ENCODE results near the gene GFOD2.
A peak's percentile ranks its signal among the peaks of the same experiment; 100 is the strongest.

Gene GFOD2

DNA sequence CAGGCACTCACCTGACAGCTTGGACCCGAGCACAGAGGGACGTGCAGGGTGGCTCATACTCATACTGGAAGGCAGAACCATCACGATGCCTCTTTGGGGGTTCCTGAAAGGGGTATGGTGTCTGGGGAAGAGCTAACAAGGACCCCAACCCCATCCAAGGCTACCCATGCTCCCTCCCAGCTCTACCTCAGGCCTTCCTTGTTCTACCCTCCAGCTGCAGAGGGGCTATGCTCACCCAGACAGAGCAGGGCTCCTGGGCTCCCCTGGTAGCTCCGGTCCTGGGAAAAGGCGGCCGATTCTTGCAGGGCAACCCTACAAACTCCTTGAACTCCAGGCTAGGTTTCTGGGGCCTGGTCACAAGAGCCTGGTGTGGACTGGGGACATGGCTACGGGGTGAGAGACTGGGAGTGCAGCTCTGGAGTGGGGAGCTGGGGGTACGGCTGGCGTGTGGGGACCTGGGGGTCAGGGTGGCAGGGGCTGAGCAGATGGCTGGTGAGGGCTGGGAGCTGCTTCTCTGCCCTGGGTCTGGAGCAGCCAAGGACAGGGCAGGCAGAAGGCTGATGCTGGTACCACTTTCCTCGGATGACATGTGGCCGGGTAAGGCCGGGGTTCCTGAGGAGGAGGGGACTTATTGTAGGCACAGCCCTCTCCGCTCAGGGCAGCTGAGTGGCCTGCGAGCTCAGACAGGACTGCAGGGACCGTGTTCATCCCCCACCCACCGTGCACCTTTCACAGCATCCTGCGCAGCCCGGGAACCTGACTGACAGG lies 61.2 kb downstream of the GFOD2 start:
- no peak for DNase-seq (ENCODE audit: low spot score)

- no peak for DNase-seq (ENCODE audit: low spot score)
Measured at GRCh38 chr16:67657017-67657608, 62.0 kb downstream of the GFOD2 start.

DNA sequence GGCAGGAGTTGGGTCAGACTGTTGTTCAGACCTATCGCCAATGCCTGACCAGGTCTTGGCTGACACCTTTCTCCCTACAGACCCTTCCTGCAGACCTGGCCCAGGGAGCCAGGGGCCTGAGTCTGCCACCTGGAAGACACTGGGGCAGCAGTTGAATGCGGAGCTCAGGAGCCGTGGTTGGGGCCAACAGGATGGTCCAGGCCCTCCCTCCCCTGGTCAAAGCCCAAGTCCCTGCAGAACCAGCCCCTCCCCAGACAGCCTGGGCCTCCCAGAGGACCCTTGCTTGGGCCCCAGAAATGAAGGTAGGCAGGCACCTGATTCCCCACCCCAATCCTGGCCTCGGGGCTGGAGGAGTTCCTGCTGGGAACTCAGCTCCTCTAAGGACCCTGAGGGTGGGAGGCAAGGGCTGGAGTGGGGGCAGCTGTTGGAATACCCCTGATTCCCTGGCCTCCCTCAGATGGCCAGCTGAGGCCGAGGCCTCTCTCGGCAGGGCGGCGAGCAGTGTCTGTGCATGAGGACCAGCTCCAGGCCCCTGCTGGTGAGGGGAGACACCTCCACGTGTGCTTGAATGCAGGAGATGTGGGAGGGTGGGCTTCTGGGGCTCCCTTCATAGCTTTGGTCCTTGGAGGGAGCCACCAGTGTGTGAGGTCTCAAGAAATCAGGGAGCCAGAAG lies 62.6 kb downstream of the GFOD2 start:
- DNase-seq (ENCODE audit: low spot score), result no peak

- DNase-seq (ENCODE audit: low spot score), result no peak
Measured at GRCh38 chr16:67655363-67655762, 63.8 kb downstream of the GFOD2 start.

- no peak for DNase-seq (ENCODE audit: low spot score)
Measured at GRCh38 chr16:67654403-67654911, 64.7 kb downstream of the GFOD2 start.

GRCh38 chr16:67653789-67654402 lies 65.2 kb downstream of the GFOD2 start:
- no peak for DNase-seq (ENCODE audit: low spot score)

- DNase-seq (ENCODE audit: low spot score), result no peak
Measured at GRCh38 chr16:67653128-67653788, 65.9 kb downstream of the GFOD2 start.

GRCh38 chr16:67652578-67653127 lies 66.5 kb downstream of the GFOD2 start:
- DNase-seq (ENCODE audit: low spot score), result peak; percentile 98

DNA sequence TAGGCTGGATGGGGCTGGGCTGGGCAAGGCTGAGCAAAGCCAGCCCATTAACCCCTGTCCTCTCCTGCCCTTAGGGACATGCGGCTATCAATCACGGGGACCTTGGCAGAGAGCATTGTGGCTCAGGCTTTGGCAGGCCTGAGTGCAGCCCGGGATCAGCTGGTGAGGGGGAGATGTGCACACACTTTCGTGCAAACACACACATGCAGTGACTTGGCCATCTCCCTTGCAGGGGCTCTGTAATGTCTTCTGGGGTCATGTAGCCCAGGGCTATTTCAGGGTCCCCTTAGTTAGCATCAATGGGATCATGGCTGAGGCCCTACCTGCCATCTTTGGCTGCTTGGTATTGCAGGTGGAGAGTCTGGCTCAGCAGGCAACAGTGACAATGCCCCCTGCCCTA lies 67.3 kb downstream of the GFOD2 start:
- no peak for DNase-seq (ENCODE audit: low spot score)

- no peak for DNase-seq (ENCODE audit: low spot score)
Measured at GRCh38 chr16:67651039-67651438, 68.1 kb downstream of the GFOD2 start.

- no peak for DNase-seq (ENCODE audit: low spot score)
Measured at GRCh38 chr16:67650023-67650422, 69.1 kb downstream of the GFOD2 start.

GRCh38 chr16:67649494-67649931 lies 69.6 kb downstream of the GFOD2 start:
- DNase-seq (ENCODE audit: low spot score), result peak; percentile 92

DNA sequence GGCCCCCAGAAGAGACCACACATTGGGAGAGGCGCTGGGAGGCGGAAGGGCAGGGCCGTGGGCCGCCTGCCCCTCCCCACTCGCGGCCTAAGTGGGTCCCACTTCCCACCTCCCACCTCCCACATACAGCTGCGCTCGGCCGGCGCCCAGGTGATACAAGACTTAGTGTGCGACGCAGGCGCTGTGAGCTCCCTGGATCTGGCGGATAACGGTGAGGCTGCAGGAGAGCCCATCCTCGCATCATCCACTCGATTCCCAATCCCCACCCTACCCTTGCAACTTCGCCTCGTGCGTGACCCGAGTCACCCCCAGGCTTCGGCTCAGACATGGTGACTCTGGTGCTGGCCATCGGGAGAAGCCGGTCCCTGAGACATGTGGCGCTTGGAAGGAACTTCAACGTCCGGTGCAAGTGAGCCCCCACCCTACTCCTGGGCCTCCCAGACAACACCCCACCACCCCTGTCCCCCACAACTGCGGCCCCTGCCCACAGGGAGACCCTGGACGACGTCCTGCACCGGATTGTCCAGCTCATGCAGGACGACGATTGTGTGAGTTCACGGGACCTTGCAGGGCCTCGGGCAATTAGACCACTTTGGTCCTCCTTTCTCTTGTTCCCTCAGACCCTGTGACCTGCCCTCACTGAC lies 70.2 kb downstream of the GFOD2 start:
- DNase-seq (ENCODE audit: low spot score), result no peak

GRCh38 chr16:67648088-67648763 lies 70.9 kb downstream of the GFOD2 start:
- DNase-seq (ENCODE audit: low spot score), result peak; percentile 65

GRCh38 chr16:67647681-67648080 lies 71.4 kb downstream of the GFOD2 start:
- no peak for DNase-seq (ENCODE audit: low spot score)

DNA sequence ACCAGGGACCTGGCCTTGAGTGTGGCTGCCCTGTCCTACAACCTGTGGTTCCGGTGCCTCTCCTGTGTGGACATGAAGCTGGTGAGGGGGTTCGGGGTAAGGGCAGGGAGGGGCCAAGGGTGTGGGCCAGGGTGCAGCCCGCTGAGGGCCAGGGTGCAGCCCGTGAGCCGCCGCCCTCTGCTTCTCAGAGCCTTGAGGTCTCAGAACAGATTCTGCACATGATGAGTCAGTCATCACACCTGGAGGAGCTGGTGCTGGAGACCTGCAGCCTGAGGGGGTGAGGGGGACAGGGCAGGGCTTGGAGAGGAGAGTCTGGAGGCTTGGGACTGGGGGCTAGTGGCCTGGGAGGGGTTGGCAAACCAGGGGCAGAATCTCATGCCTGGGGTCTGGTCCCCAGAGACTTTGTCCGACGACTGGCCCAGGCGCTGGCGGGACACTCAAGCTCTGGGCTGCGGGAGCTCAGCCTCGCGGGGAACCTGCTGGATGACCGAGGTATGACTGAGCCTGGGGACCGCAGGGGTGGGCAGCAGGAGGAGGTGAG lies 71.9 kb downstream of the GFOD2 start:
- no peak for DNase-seq (ENCODE audit: low spot score)

- DNase-seq (ENCODE audit: low spot score), result no peak
Measured at GRCh38 chr16:67645397-67646121, 73.6 kb downstream of the GFOD2 start.

DNA sequence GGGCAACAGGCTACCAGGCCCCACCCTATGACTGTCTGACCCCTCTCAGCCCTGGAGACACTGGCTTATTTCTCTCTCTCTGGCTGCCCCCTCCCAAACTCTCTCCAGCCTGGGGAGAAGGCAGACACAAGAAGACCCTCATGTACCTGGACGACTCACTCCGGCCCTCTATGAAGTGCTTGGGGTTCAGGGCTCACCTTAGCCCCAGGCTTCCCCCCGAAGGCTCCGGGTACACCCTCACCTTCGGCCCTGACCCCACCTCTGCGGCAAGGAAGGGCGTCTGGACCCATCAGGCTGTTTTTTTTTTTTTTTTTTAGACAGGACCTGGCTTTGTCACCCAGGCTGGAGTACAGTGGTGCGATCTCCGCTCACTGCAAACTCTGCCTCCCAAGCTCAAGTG lies 75.1 kb downstream of the GFOD2 start:
- no peak for DNase-seq (ENCODE audit: low spot score)
